Lung (tissue), 12 donors: Measurements from ENCODE around the gene FIGNL1. TPM values are rescaled to one million over a fixed set of nuclear protein-coding genes. Genes with fewer than 3 reads are reported as not detected.

Experiments used
- ATAC-seq: fragments of 200-7000 bp; cut with Tn5 transposase; one replicate; pipeline ENCODE4 v1.9.1; 2020; ENCODE audit warnings: moderate number of reproducible peaks; ENCODE audit not compliant: insufficient read depth, low FRiP score
- DNase-seq, 3 donors: peaks; one replicate each; pipeline ENCODE4 v3.0.0-alpha.2; 2013 to 2017
- H3K27ac ChIP-seq, 2 donors: one replicate each; pipeline ENCODE4 v1.5.1; 2013; ENCODE audit warnings: mild to moderate bottlenecking in 2 of 2, moderate library complexity in 2 of 2, control low read depth in 1 of 2, inconsistent platforms in 1 of 2, low read depth in 1 of 2, low read length in 1 of 2
- H3K27me3 ChIP-seq, 3 donors: one replicate each; pipeline ENCODE4 v1.5.1; 2013; ENCODE audit warnings: low read length in 2 of 3; ENCODE audit not compliant: control insufficient read depth in 3 of 3, insufficient read depth in 3 of 3
- H3K36me3 ChIP-seq, 4 donors: one replicate each; pipeline ENCODE4 v1.5.1; 2013; ENCODE audit warnings: low read length in 4 of 4, mild to moderate bottlenecking in 1 of 4, moderate library complexity in 1 of 4; ENCODE audit not compliant: control insufficient read depth in 4 of 4, insufficient read depth in 4 of 4
- H3K4me1 ChIP-seq, 5 donors: one replicate each; pipeline ENCODE4 v1.5.1; 2013; ENCODE audit warnings: low read length in 5 of 5, mild to moderate bottlenecking in 2 of 5, moderate library complexity in 1 of 5; ENCODE audit not compliant: control insufficient read depth in 5 of 5, insufficient read depth in 5 of 5
- H3K4me3 ChIP-seq: one replicate; pipeline ENCODE4 v1.5.1; 2013; ENCODE audit warnings: mild to moderate bottlenecking, control low read depth, moderate library complexity
- H3K9ac ChIP-seq, 2 donors: one replicate each; pipeline ENCODE4 v1.5.1; 2013; ENCODE audit warnings: low read length in 2 of 2, control low read depth in 1 of 2; ENCODE audit not compliant: insufficient read depth in 1 of 2
- H3K9me3 ChIP-seq, 4 donors: one replicate each; pipeline ENCODE4 v1.5.1; 2013; ENCODE audit warnings: low read length in 3 of 4, mild to moderate bottlenecking in 1 of 4, moderate library complexity in 1 of 4; ENCODE audit not compliant: control insufficient read depth in 4 of 4, insufficient read depth in 3 of 4
- WGBS, 2 donors: extraction: QIAGEN DNeasy Blood & Tissue Kit; methylation state at CpG; one replicate each; pipeline ENCODE4 v1.1.7; 2013; 5-methylcytosine and 5-hydroxymethylcytosine counted together
- polyA plus RNA-seq, 2 donors: library from polyadenylated mRNA; stranded (reverse); fragments of 200-250 nt; gene quantifications; one replicate each; pipeline ENCODE4 v1.2.1, GENCODE V29; 2013
- total RNA-seq, 2 donors: library from RNA; depleted of rRNA in 1 of 2; stranded (reverse); fragments of >200 nt in 1 of 2; gene quantifications; one replicate each; pipeline ENCODE4 v1.2.1, GENCODE V29; 2014 to 2021
- TF ChIP-seq, protein P1 (sequence below): IDR thresholded peaks from 2 replicates; pipeline ENCODE4 v1.5.1; 2012; ENCODE audit warnings: mild to moderate bottlenecking; ENCODE audit errors: control extremely low read depth, extremely low read depth
- donor health status: control.
- donor health status: control.
- donor health status: Bipolar disorder and iron deficiency.
- donor health status: healthy.
- donor health status: DM: yes; HTN: yes; CAD: no.

The FIGNL1 gene
- total and polyA plus RNA-seq, 4 donors: 3.0 to 17.0 (median 6.2) TPM

DNA sequence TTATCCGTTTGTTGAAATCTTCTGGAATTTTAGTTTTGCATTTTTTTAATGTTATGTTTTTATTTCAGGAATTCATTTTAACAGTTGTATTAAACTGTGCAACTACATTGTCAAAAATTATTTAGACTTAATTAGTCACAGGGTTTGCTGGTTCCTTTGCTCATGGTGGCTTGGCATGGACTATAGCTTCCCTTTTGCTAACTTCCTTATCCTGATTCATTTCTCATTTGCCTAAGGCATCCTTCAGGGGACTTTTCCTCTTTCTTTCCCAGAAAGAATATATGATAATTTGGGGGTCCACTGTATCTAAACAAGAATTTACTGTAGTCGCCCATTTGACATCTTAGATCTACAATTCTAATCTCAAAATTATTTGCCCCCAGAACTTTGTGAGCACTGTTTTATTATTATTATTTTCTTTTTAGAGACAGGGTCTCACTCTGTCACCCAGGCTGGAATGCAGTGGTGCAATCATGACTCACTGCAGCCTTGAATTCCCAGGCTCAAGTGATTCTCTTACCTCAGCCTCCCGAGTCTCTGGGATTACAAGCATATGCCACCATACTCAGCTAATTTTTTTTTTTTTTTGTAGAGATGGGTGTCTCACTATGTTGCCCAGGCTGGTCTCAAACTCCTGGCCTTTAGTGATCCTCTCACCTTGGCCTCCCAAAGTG lies 13.9 kb downstream of the FIGNL1 start:
- Histone ChIP-seq H3K36me3 (peaks cover 0 to 13% (median 6%) of the 10 kb centered on the region in 4 donors), H3K4me1 (peaks cover 0 to 8% (median 0%) of the 10 kb centered on the region in 5 donors), H3K9me3 (no peaks in the 10 kb centered on the region), H3K27me3 (no peaks in the 10 kb centered on the region), H3K4me3 (no peak overlapping the region), H3K27ac (no peak overlapping the region), H3K9ac (no peak overlapping the region)
- 75 to 80% methylated on average over 3 of the region's 3 CpGs for WGBS, 2 donors
- TF ChIP-seq, protein P1, sequence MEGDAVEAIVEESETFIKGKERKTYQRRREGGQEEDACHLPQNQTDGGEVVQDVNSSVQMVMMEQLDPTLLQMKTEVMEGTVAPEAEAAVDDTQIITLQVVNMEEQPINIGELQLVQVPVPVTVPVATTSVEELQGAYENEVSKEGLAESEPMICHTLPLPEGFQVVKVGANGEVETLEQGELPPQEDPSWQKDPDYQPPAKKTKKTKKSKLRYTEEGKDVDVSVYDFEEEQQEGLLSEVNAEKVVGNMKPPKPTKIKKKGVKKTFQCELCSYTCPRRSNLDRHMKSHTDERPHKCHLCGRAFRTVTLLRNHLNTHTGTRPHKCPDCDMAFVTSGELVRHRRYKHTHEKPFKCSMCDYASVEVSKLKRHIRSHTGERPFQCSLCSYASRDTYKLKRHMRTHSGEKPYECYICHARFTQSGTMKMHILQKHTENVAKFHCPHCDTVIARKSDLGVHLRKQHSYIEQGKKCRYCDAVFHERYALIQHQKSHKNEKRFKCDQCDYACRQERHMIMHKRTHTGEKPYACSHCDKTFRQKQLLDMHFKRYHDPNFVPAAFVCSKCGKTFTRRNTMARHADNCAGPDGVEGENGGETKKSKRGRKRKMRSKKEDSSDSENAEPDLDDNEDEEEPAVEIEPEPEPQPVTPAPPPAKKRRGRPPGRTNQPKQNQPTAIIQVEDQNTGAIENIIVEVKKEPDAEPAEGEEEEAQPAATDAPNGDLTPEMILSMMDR: no peak
- ATAC-seq: no peak
- no peak for DNase-seq

DNA sequence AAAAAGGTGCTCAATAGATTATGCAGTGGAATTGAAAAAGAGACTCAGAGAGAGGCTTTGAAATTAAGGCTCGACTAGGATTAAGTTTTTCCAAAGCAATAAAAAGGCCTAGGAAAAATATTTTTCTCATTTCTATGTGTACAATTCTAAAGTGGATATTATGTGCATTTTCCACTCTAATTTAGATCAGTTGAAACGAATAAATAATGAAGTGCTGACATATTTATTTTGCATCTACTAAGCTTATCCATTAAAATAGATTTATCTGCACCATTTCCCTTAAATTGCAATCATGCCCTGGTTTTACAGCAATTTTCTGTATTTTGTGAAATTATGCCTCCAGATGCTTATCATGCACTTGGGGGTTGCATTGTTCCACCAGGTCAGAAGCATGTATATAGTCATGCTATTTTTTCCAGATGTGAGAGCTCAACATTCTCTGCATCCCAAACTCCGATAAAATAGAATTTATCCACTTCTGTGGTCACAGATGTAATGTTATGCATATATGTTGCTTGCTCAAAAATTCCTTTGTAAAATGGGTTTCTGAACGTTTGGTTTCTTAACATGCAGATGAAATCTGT lies 18.3 kb downstream of the FIGNL1 start:
- 71 to 81% methylated on average over 4 of the region's 4 CpGs for WGBS, 2 donors
- no peaks in the 10 kb centered on the region for H3K27me3 ChIP-seq
- ATAC-seq: no peak

DNA sequence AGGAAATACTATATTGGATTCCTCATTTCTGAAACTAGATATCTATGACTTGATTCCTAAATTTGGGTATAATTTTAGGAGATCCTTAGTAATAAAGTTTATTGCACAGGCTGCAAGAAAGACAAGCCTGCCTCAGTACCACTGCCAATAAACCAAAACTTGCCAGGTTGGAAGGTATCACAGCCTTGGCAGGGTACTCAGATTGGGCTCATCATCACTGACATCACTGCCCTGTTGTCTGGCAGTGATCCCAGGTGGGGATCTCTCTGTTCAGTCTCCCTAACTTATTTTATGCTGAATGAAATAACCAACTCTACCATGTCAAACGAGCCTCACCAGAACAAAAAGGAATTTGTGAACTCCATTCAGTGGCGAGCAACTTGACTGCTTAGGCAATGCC lies 18.8 kb downstream of the FIGNL1 start:
- 89 to 95% methylated on average over 2 of the region's 2 CpGs for WGBS, 2 donors
- H3K27me3 ChIP-seq: no peaks in the 10 kb centered on the region
- no peak for ATAC-seq
- no peak overlapping the region for H3K27ac ChIP-seq
- no peaks in the 10 kb centered on the region for H3K36me3 ChIP-seq
- no peak overlapping the region for H3K9ac ChIP-seq
- H3K9me3 ChIP-seq: no peaks in the 10 kb centered on the region
- peaks cover 0 to 8% (median 0%) of the 10 kb centered on the region in 5 donors for H3K4me1 ChIP-seq
- no peak overlapping the region for H3K4me3 ChIP-seq
- TF ChIP-seq, protein P1: no peak
- no peak for DNase-seq

More for the DNA sequence above, 18.3 kb downstream of the FIGNL1 start:
- no peak overlapping the region for H3K27ac ChIP-seq
- H3K9me3 ChIP-seq: no peaks in the 10 kb centered on the region
- H3K4me1 ChIP-seq: peaks cover 0 to 8% (median 0%) of the 10 kb centered on the region in 5 donors
- peak in 2 of 3 donors; percentile 18 to 24 for DNase-seq
- H3K36me3 ChIP-seq: no peaks in the 10 kb centered on the region
- TF ChIP-seq, protein P1: no peak
- no peak overlapping the region for H3K9ac ChIP-seq
- no peak overlapping the region for H3K4me3 ChIP-seq
